MCF 10A (cell line): Measurements from ENCODE around the gene KPNA3. TPM values are rescaled to one million over a fixed set of nuclear protein-coding genes. Genes with fewer than 3 reads are reported as not detected.

Experiments used
- BruUV-seq: library from RNA; stranded (reverse); fragments of 400-500 nt; replicated peaks from 2 replicates; lab custom pipeline; 2021; lab: Mats Ljungman, UMichigan
- CTCF ChIA-PET: fragments of 300-600 bp; sonication (Branson Sonifier 250); formaldehyde crosslinking; extraction: SDS; loops from one replicate; lab custom pipeline; 2021; ENCODE audit warnings: antibody characterized with exemption, inconsistent platforms; lab: Yijun Ruan, JAX
- POLR2A ChIA-PET: fragments of 300-600, 350-650 bp; sonication (Branson Sonifier 250); formaldehyde crosslinking; extraction: SDS; loops from one replicate; lab custom pipeline; 2020; ENCODE audit warnings: antibody characterized with exemption, inconsistent platforms; lab: Yijun Ruan, JAX
- DNase-seq: peaks from one replicate; pipeline ENCODE4 v3.0.0-alpha.2; 2018; ENCODE audit not compliant: unreplicated experiment
- H3K27ac Mint-ChIP-seq: one replicate; pipeline ENCODE4 v1.8.0; 2022; ENCODE audit warnings: mild to moderate bottlenecking, low read depth, mixed read lengths; ENCODE audit not compliant: unreplicated experiment
- H3K27me3 Mint-ChIP-seq: one replicate; pipeline ENCODE4 v1.8.0; 2022; ENCODE audit warnings: mixed read lengths; ENCODE audit not compliant: insufficient read depth, unreplicated experiment
- H3K36me3 Mint-ChIP-seq: one replicate; pipeline ENCODE4 v1.8.0; 2022; ENCODE audit warnings: mild to moderate bottlenecking, moderate library complexity, mixed read lengths; ENCODE audit not compliant: insufficient read depth, unreplicated experiment
- H3K4me1 Mint-ChIP-seq: one replicate; pipeline ENCODE4 v1.8.0; 2022; ENCODE audit warnings: mixed read lengths; ENCODE audit not compliant: insufficient read depth, unreplicated experiment
- H3K4me3 Mint-ChIP-seq: one replicate; pipeline ENCODE4 v1.8.0; 2022; ENCODE audit warnings: mild to moderate bottlenecking, moderate library complexity, mixed read lengths; ENCODE audit not compliant: unreplicated experiment
- H3K9me3 Mint-ChIP-seq: one replicate; pipeline ENCODE4 v1.8.0; 2022; ENCODE audit warnings: mixed read lengths; ENCODE audit not compliant: unreplicated experiment
- intact Hi-C: fragments of 100-400 bp; cut with micrococcal nuclease; formaldehyde crosslinking; loops from 2 replicates; pipeline ENCODE4 v1.14.1; 2022
- total RNA-seq: library from RNA; stranded (reverse); gene quantifications from 2 replicates; pipeline ENCODE4 v1.2.3, GENCODE V29; 2022
- TF ChIP-seq, protein P1 (sequence below): fragments of 200-600 bp; IDR thresholded peaks from one replicate; pipeline ENCODE4 v1.8.0; 2022; ENCODE audit warnings: antibody characterized with exemption, mild to moderate bottlenecking; ENCODE audit not compliant: unreplicated experiment

KPNA3 gene
- total RNA-seq, 1 experiment from 2014 or later = 40.6 TPM

DNA sequence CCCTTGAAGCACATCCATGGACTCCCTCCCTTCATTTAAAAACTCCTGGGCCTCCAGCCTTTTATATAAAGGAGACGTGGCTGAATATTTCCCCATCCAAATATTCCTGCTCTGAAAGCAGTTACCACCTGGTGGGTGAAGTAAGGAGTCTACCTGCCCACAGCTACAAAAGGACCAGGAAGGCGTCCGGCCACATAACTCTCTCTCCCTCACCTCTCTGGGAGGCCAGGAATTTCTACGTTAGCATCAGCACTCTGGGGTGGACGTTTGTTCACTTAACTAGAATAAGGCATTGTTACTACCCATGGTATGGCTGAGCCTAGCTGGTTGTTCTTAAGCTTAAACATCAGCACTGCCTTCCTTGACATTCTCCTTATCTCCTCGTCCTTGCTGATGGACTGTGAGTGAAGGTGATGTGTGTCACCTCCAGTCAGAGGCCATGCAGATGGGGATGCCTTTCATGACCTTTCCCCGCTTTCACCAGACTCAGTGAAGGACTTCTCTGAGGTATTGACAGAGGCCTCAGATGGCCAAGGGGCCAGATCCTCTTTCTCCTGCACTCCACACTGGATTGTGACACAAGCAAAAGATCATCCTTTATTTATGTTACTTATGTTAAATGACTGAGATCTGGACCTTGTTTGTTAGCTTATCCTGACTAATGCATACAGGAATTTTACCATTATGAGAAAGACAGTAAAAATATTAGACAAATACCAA lies 22.2 kb upstream of the KPNA3 start:
- Mint-ChIP-seq H3K27me3 (no peaks in the 10 kb centered on the region), H3K4me1 (no peaks in the 10 kb centered on the region), H3K36me3 (no peaks in the 10 kb centered on the region), H3K4me3 (no peak overlapping the region), H3K27ac (no peak overlapping the region), H3K9me3 (no peaks in the 10 kb centered on the region)
- TF ChIP-seq, protein P1, sequence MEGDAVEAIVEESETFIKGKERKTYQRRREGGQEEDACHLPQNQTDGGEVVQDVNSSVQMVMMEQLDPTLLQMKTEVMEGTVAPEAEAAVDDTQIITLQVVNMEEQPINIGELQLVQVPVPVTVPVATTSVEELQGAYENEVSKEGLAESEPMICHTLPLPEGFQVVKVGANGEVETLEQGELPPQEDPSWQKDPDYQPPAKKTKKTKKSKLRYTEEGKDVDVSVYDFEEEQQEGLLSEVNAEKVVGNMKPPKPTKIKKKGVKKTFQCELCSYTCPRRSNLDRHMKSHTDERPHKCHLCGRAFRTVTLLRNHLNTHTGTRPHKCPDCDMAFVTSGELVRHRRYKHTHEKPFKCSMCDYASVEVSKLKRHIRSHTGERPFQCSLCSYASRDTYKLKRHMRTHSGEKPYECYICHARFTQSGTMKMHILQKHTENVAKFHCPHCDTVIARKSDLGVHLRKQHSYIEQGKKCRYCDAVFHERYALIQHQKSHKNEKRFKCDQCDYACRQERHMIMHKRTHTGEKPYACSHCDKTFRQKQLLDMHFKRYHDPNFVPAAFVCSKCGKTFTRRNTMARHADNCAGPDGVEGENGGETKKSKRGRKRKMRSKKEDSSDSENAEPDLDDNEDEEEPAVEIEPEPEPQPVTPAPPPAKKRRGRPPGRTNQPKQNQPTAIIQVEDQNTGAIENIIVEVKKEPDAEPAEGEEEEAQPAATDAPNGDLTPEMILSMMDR = no peak
- no TSS peak for BruUV-seq
- DNase-seq = no peak
- ChIA-PET POLR2A (no interaction called here), CTCF (no interaction called here)
- intact Hi-C loops = no loop called here

DNA sequence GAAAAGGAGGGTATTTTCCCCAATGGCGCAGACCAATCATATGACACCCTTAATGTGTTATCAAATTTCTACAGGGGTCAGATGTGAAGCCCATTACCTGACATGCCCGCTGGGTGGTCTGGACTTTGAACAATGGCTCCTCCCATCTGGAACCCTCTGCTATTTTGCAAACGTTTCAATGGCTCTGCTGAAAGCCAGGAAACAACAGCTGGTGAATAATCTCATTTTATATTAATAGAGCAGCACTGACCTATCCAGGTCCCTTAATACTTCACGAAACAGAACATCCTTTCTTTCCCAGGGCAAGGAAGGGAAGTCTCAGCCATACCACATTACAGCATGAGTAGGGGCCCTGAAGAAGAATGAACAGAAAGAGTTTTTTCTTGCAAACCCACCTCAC lies 20.3 kb upstream of the KPNA3 start:
- no TSS peak for BruUV-seq
- no peaks in the 10 kb centered on the region for H3K36me3 Mint-ChIP-seq
- no peak for DNase-seq
- no peak overlapping the region for H3K4me3 Mint-ChIP-seq
- CTCF ChIA-PET = interaction anchor here (0.6 kb wide), 1 partner anchor 142 kb away, joined by 3 read pairs; no protein-coding TSS in a partner anchor
- H3K4me1 Mint-ChIP-seq = no peaks in the 10 kb centered on the region
- TF ChIP-seq, protein P1 = no peak
- intact Hi-C loops = no loop called here
- H3K27me3 Mint-ChIP-seq = no peaks in the 10 kb centered on the region
- no peaks in the 10 kb centered on the region for H3K9me3 Mint-ChIP-seq
- no peak overlapping the region for H3K27ac Mint-ChIP-seq
- POLR2A ChIA-PET = interaction anchor here (2.2 kb wide), 1 partner anchor 8 kb away, joined by 9 read pairs; no protein-coding TSS in a partner anchor

DNA sequence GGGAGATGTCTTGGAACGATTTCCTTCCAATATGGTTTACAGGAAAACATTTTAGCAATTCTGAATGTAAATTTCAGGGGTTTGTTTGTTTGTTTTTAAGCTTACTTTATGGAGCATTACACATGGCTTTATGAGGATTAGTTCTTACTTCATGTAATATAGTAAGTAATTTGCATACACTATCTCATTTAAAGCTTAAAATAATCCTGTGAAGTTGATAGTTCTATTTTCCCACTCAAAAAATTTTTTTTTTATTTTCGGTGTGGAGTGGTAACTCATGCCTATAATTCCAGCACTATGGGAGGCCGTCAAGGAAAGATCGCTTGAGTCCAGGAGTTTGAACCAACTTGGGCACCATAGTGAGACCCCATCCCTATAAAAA lies 19.0 kb upstream of the KPNA3 start:
- ChIA-PET POLR2A (interaction anchor here (0.6 to 2.2 kb wide), 4 partner anchors 9 to 282 kb away, joined by 3 to 9 read pairs (median 4); partner anchors contain the start of gene KPNA3), CTCF (interaction anchor here (0.6 to 1.3 kb wide), 3 partner anchors 10 to 510 kb away, joined by 3 to 7 read pairs (median 5); no protein-coding TSS in a partner anchor)
- intact Hi-C loops = no loop called here
- no peaks in the 10 kb centered on the region for H3K36me3 Mint-ChIP-seq
- H3K27ac Mint-ChIP-seq = no peak overlapping the region
- BruUV-seq = no TSS peak
- no peak for DNase-seq
- no peaks in the 10 kb centered on the region for H3K9me3 Mint-ChIP-seq
- no peaks in the 10 kb centered on the region for H3K4me1 Mint-ChIP-seq
- H3K27me3 Mint-ChIP-seq = no peaks in the 10 kb centered on the region
- no peak overlapping the region for H3K4me3 Mint-ChIP-seq
- TF ChIP-seq, protein P1 = no peak

DNA sequence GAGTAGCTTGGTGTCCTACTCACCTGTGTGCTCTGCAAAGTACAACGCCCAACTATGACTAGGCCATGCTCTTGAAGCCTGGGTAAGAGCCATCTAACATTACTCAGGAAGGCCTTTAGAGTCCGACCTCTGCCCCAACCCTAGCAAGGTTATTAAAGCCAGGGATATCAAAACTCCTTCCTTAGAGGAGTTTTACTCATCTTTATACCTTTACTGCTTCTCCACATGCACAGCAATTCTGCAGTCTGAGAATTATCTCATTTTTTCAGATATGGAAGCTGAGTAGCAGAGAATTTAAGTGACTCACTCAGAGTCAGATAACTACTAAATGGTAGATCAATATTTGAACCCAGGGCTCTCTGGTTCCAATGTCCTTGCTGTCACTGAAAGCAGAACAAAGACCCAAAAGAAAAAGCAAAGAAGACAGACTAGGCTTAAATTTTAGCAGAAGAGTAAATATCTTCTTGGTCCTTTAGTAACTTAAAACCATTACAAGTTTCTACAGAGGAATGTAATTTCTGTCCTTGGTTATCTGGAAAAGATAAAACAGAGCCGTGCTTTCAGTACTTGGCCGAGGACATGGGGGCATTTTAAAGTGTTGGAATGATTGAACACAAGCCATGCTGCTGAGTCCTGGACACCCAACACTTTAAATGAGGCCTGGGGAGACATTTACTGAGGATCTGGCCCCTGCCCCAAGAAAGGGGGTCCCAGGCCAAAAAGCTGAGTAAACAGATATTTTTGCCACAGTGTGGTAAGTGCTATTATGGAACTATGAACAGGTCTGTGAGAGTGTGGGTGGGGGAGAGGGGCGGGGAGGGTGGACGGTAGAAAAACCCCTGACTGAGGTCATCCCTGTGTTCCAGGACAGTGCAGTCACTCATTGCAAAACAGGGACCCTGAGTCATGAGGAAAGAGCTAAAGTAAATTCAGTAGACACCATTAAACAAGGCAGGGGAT lies 18.4 kb upstream of the KPNA3 start:
- Mint-ChIP-seq H3K27me3 (no peaks in the 10 kb centered on the region), H3K27ac (no peak overlapping the region), H3K9me3 (no peaks in the 10 kb centered on the region), H3K36me3 (no peaks in the 10 kb centered on the region), H3K4me3 (no peak overlapping the region), H3K4me1 (no peaks in the 10 kb centered on the region)
- no TSS peak for BruUV-seq
- intact Hi-C loops = no loop called here
- peak; percentile 68 for DNase-seq
- TF ChIP-seq, protein P1 = no peak
- POLR2A ChIA-PET = interaction anchor here (0.6 to 2.2 kb wide), 6 partner anchors 10 to 282 kb away, joined by 3 to 9 read pairs (median 4); partner anchors contain the start of gene KPNA3
- CTCF ChIA-PET = interaction anchor here (0.6 to 1.3 kb wide), 3 partner anchors 10 to 509 kb away, joined by 3 to 7 read pairs (median 5); no protein-coding TSS in a partner anchor
